ENCODE data around the gene CERS6.

DNA sequence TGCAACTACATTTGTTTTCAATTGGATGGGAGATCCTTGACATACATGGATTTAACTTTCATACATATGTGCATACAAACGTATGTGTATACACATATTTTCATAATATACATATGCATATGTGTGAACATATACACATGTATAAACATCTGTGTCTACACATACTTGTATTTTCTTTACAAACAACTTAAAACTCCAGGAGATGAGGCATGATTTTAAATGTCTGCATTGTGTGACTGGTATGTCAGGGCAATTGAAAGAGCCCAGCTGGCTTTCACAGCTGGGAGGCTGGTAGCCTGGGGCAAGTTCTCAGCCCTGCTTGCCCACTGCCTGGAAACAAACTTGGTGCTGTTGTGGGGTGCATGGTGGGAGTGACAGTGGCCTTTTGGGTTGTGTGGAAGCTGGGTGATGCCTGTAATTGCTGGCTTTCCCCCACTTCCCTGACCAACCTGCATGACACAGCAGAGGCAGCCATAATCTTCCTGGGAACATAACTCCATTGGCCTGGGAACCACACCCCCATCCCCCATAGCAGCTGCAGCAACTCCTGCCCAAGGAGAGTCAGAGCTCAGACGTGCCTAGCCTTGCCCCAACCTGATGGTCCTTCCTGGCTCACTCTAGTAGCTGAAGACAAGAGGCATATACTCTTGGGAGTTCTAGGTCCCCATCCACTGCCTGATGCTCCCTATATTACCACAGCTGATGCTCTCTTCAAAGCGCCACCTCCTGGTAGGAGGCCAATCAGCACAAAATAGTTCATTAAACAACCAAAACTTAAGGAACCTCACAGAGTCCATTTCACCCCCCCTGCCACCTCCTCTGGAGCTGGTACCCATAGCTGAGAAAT is 158.3 kb downstream of the CERS6 start:
- no peak for TF ChIP-seq POLR2A (IDR thresholded peaks at IDR 0.05)
- TF ChIP-seq, protein P1, sequence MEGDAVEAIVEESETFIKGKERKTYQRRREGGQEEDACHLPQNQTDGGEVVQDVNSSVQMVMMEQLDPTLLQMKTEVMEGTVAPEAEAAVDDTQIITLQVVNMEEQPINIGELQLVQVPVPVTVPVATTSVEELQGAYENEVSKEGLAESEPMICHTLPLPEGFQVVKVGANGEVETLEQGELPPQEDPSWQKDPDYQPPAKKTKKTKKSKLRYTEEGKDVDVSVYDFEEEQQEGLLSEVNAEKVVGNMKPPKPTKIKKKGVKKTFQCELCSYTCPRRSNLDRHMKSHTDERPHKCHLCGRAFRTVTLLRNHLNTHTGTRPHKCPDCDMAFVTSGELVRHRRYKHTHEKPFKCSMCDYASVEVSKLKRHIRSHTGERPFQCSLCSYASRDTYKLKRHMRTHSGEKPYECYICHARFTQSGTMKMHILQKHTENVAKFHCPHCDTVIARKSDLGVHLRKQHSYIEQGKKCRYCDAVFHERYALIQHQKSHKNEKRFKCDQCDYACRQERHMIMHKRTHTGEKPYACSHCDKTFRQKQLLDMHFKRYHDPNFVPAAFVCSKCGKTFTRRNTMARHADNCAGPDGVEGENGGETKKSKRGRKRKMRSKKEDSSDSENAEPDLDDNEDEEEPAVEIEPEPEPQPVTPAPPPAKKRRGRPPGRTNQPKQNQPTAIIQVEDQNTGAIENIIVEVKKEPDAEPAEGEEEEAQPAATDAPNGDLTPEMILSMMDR (IDR thresholded peaks at IDR 0.05), result no peak

Measured in body of pancreas (tissue), 4 donors.